Uterus (tissue), 4 donors: Measurements from ENCODE around the gene SLC7A5. TPM values are rescaled to one million over a fixed set of nuclear protein-coding genes. Genes with fewer than 3 reads are reported as not detected.
"Not testable (repeated sequence)": the region's sequence is repeated elsewhere in the genome, so short reads cannot be mapped to it uniquely, and the experiment has no call there.

Source experiments
- DNase-seq, 2 donors: peaks; one replicate each; pipeline ENCODE4 v3.0.0-alpha.2; 2019 to 2020
- H3K27ac ChIP-seq, 2 donors: fragments of 200-600 bp; sonication (generic); 1 replicate in 1 of 2; 2 replicates in 1 of 2; pipeline ENCODE4 v1.5.1; 2016 to 2018
- H3K27me3 ChIP-seq, 2 donors: fragments of 200-600 bp; sonication (generic); one replicate each; pipeline ENCODE4 v1.5.1; 2018 to 2019; ENCODE audit warnings: control low read depth in 1 of 2
- H3K36me3 ChIP-seq, 2 donors: fragments of 200-600 bp; sonication (generic); one replicate each; pipeline ENCODE4 v1.5.1; 2019; ENCODE audit warnings: control low read depth in 1 of 2
- H3K4me1 ChIP-seq, 2 donors: fragments of 200-600 bp; sonication (generic); one replicate each; pipeline ENCODE4 v1.5.1; 2018 to 2019; ENCODE audit warnings: control low read depth in 1 of 2
- H3K4me3 ChIP-seq, 2 donors: fragments of 200-600 bp; sonication (generic); 1 replicate in 1 of 2; 2 replicates in 1 of 2; pipeline ENCODE4 v1.5.1; 2018 to 2019; ENCODE audit warnings: mild to moderate bottlenecking in 1 of 2
- H3K9me3 ChIP-seq, 2 donors: fragments of 200-600 bp; sonication (generic); one replicate each; pipeline ENCODE4 v1.5.1; 2019; ENCODE audit warnings: control low read depth in 1 of 2
- POLR2A ChIP-seq, 2 donors: fragments of 450-650 bp; IDR thresholded peaks; one replicate each; pipeline ENCODE4 v1.6.1; 2016; ENCODE audit warnings: antibody characterized with exemption in 2 of 2, mild to moderate bottlenecking in 1 of 2, moderate library complexity in 1 of 2
- intact Hi-C: fragments of 100-400 bp; cut with DNase I; formaldehyde crosslinking; loops from one replicate; pipeline ENCODE4 v1.15.1; 2023; ENCODE audit warnings: low total_unique reads
- total RNA-seq, 4 donors: library from RNA; depleted of rRNA in 3 of 4; stranded (reverse); fragments of >200 nt in 3 of 4; gene quantifications; one replicate each; pipeline versions ENCODE4 v1.1.0 to v1.2.4, GENCODE V29; 2014 to 2023
- TF ChIP-seq, protein P1 (sequence below), 4 experiments: fragments of 200-600 bp in 2 of 4; fragments of 450-650 bp in 2 of 4; sonication (generic) in 2 of 4; IDR thresholded peaks; one replicate each; pipeline ENCODE4 v1.5.1; 2016 to 2019; ENCODE audit warnings: antibody characterized with exemption in 4 of 4, mild to moderate bottlenecking in 2 of 4, moderate library complexity in 1 of 4
- donor health status: DM: yes; HTN: yes; CAD: no.

Gene SLC7A5
- total RNA-seq, 4 donors from 2014 or later: 0.88 to 2.0 (median 1.3) TPM; not detected in 1

DNA sequence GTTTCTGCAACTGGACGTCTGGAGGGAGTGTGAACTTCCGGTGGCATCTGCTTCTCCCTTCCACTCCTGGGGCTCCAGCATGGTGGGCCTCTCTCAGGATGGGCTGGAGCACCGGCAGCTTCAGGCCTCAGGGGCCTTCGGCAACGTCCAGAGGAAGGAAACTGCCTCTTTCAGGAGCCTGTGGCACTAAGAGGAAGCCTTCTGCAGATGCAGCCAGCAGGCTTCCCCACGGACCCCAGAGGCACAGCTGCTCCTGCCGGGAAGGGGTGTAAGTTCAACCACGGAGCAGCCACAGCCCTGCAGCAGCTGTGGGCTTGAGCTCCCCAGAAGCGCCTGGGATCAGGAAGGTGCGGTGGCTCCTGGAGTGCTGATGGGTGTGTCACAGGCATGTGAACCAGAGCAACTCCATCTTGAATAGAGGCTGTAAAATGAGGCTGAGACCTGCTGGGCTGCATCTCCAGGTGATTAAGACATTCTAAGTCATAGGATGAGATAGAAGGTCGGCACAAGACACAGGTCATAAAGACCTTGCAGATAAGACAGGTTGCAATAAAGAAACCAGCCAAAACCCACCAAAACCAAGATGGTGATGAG is 52.7 kb downstream of the SLC7A5 start:
- Histone ChIP-seq H3K36me3 (no peaks in the 10 kb centered on the region), H3K4me3 (no peak overlapping the region), H3K4me1 (no peaks in the 10 kb centered on the region), H3K9me3 (no peaks in the 10 kb centered on the region), H3K27ac (no peak overlapping the region), H3K27me3 (no peaks in the 10 kb centered on the region)
- TF ChIP-seq, protein P1, sequence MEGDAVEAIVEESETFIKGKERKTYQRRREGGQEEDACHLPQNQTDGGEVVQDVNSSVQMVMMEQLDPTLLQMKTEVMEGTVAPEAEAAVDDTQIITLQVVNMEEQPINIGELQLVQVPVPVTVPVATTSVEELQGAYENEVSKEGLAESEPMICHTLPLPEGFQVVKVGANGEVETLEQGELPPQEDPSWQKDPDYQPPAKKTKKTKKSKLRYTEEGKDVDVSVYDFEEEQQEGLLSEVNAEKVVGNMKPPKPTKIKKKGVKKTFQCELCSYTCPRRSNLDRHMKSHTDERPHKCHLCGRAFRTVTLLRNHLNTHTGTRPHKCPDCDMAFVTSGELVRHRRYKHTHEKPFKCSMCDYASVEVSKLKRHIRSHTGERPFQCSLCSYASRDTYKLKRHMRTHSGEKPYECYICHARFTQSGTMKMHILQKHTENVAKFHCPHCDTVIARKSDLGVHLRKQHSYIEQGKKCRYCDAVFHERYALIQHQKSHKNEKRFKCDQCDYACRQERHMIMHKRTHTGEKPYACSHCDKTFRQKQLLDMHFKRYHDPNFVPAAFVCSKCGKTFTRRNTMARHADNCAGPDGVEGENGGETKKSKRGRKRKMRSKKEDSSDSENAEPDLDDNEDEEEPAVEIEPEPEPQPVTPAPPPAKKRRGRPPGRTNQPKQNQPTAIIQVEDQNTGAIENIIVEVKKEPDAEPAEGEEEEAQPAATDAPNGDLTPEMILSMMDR (IDR thresholded peaks at IDR 0.05): no peak
- TF ChIP-seq POLR2A (IDR thresholded peaks at IDR 0.05): no peak
- intact Hi-C loops: no loop called here
- no peak for DNase-seq

DNA sequence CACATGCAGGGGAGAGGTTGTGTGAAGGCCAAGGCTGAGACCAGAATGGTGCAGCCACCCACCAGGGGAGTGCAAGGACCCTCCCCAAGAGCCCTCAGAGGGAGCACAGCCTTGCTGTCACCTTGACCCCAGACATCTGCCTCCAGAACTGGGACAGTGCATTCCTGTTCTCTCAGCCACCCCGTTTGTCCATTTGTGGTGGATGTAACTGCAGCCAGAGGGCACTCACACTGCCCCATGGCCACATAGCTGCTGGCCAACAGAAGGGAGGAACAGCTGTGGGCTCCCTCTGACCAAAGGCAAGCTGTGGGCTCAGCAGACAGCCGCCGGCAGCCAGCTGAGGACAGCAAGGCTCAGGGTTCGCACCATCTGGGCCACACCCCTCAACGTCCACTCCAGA is 53.7 kb downstream of the SLC7A5 start:
- DNase-seq: no peak
- no peaks in the 10 kb centered on the region for H3K36me3 ChIP-seq
- H3K27me3 ChIP-seq: no peaks in the 10 kb centered on the region
- H3K27ac ChIP-seq: no peak overlapping the region
- no peak overlapping the region for H3K4me3 ChIP-seq
- H3K4me1 ChIP-seq: no peaks in the 10 kb centered on the region
- intact Hi-C loops: no loop called here
- H3K9me3 ChIP-seq: no peaks in the 10 kb centered on the region
- TF ChIP-seq POLR2A (IDR thresholded peaks at IDR 0.05): no peak
- TF ChIP-seq, protein P1 (IDR thresholded peaks at IDR 0.05): no peak

DNA sequence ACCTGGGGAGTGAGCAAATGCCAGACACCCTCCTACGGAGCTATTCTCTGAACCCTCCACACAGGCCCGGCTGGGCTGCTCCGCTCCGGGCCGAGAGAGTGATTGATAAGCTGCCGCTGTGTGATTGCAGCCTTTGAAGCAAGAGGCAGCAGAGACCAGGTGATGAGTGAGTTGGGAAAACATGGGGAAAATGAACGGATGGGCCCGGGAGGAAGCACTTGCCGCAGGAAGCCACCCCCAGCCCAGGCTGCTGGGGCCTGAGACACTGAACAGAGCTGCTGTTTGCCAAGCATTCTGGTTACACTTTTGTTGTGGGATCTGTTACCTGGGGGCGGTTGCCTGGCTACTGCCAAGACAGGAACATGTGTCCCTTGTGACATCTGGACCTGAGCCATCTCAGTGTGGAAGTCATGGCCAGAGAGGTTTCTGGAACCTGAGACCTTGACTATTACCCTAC is 57.1 kb downstream of the SLC7A5 start:
- no peak overlapping the region for H3K27ac ChIP-seq
- DNase-seq: no peak
- H3K27me3 ChIP-seq: no peaks in the 10 kb centered on the region
- no peak for TF ChIP-seq POLR2A (IDR thresholded peaks at IDR 0.05)
- TF ChIP-seq, protein P1 (IDR thresholded peaks at IDR 0.05): no peak
- H3K4me3 ChIP-seq: no peak overlapping the region
- no peaks in the 10 kb centered on the region for H3K36me3 ChIP-seq
- H3K4me1 ChIP-seq: no peaks in the 10 kb centered on the region
- intact Hi-C loops: no loop called here
- H3K9me3 ChIP-seq: no peaks in the 10 kb centered on the region

DNA sequence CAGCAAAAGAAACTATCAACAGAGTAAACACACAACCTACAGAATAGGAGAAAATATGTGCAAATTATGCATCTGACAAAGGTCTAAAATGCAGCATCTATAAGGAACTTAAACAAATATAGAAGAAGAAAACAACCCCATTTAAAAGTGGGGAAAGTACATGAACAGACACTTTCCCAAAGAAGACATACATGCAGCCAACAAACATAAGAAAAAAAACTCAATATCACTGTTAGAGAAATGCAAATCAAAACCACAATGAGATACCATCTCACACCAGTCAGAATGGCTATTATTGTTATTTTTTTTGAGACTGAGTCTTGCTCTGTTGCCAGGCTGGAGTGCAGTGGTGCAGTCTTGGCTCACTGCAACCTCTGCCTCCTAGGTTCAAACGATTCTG is 57.9 kb downstream of the SLC7A5 start:
- H3K4me3 ChIP-seq, H3K27me3 ChIP-seq, DNase-seq, H3K27ac ChIP-seq, intact Hi-C loops, H3K36me3 ChIP-seq, H3K9me3 ChIP-seq, H3K4me1 ChIP-seq: not testable (repeated sequence)

DNA sequence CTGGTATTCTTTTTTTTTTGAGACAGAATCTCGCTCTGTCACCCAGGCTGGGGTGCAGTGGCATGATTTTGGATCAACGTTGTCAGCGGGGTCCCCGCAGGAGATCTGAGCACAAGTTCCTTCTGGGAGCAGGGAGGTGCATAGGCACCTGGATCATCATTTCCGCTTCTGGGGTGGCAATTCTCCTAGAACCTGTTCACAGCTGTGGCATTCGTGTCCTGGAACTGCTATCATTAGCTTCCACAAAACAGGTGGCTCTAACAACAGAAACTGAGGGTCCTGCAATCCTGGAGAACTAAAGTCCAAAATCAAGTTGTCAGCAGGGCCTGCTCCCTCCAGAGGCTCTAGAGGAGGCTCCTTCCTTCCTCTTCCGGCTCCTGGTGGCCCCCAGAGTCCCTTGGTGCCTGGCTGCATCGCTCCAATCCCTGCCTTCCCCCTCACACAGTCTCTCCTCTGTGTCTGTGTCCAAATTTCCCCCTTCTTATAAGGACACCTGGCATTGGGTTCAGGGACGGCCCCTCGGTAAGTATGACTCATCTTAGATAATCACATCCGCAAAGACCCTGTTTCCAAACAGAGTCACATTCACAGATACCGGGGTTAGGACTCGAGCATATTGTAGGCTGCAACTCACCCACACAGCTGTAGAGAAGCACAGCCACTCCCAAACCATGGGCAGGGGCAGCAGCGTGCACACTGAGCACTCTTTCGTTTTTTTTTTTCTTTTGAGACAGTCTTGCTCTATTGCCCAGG is 60.0 kb downstream of the SLC7A5 start:
- Histone ChIP-seq H3K4me1 (no peaks in the 10 kb centered on the region), H3K4me3 (no peak overlapping the region), H3K9me3 (no peaks in the 10 kb centered on the region), H3K27ac (no peak overlapping the region), H3K27me3 (no peaks in the 10 kb centered on the region), H3K36me3 (no peaks in the 10 kb centered on the region)
- intact Hi-C loops: no loop called here
- no peak for TF ChIP-seq POLR2A (IDR thresholded peaks at IDR 0.05)
- TF ChIP-seq, protein P1 (IDR thresholded peaks at IDR 0.05): no peak
- DNase-seq: no peak
